HCT116 (cell line): ENCODE measurements around the gene AFAP1L1. TPM values are rescaled to one million over a fixed set of nuclear protein-coding genes. Genes with fewer than 3 reads are reported as not detected.

ENCODE experiments used
- ATAC-seq: fragments of 200-7000 bp; cut with Tn5 transposase; 2 replicates; pipeline ENCODE4 v1.9.1; 2020; ENCODE audit warnings: mild to moderate bottlenecking, moderate library complexity
- BruUV-seq: library from RNA; stranded (reverse); fragments of 400-500 nt; replicated peaks from 2 replicates; lab custom pipeline; 2021; lab: Mats Ljungman, UMichigan
- CTCF ChIA-PET: fragments of 300-600 bp; sonication (Branson Sonifier 250); formaldehyde crosslinking; loops from one replicate; lab custom pipeline; 2021; ENCODE audit warnings: antibody characterized with exemption; lab: Charles Lee
- POLR2A ChIA-PET: fragments of 300-600, 350-600 bp; sonication (Branson Sonifier 250); formaldehyde crosslinking; loops from one replicate; lab custom pipeline; 2021; ENCODE audit warnings: antibody characterized with exemption; lab: Charles Lee
- RAD21 ChIA-PET, 2 experiments: fragments of 300-600 bp; sonication (Branson Sonifier 250); formaldehyde crosslinking; loops; one replicate each; lab custom pipeline; 2023; ENCODE audit warnings: low total read pairs in 2 of 2; ENCODE audit not compliant: uncharacterized antibody in 2 of 2, unreplicated experiment in 2 of 2, low non-redundant PET in 1 of 2; lab: Charles Lee
- DNase-seq: peaks from one replicate; pipeline ENCODE4 v3.0.0-alpha.2; 2010; ENCODE audit warnings: low read depth, low spot score
- H2AFZ ChIP-seq: fragments of 200-600 bp; shearing (Covaris generic), sonication (generic); 2 replicates; pipeline ENCODE4 v1.6.1; 2017; ENCODE audit warnings: low read depth, mixed run types, mixed read lengths, antibody characterized with exemption, low read length; ENCODE audit not compliant: poor library complexity, severe bottlenecking
- H3K27ac ChIP-seq: 2 replicates; pipeline ENCODE4 v1.5.1; 2012; ENCODE audit warnings: low read depth, low read length
- H3K27me3 ChIP-seq: fragments of 200-600 bp; sonication (generic); 2 replicates; pipeline ENCODE4 v1.6.1; 2016; ENCODE audit warnings: mixed run types, low read length, mixed read lengths; ENCODE audit not compliant: insufficient read depth
- H3K36me3 ChIP-seq, 2 experiments: fragments of 200-500 bp in 1 of 2; fragments of 200-600 bp in 1 of 2; sonication (Bioruptor generic) in 1 of 2; sonication (generic) in 1 of 2; 2 replicates each; pipeline versions ENCODE4 v1.5.1 to v1.6.1; 2014 to 2016; ENCODE audit warnings: low read length in 2 of 2, inconsistent platforms in 1 of 2, mixed read lengths in 1 of 2, mixed run types in 1 of 2; ENCODE audit not compliant: insufficient read depth in 2 of 2, control insufficient read depth in 1 of 2
- H3K4me1 ChIP-seq, 2 experiments: fragments of 200-600 bp in 1 of 2; sonication (generic) in 1 of 2; 2 replicates each; pipeline versions ENCODE4 v1.5.1 to v1.6.1; 2012 to 2017; ENCODE audit warnings: low read length in 2 of 2, inconsistent platforms in 1 of 2, mild to moderate bottlenecking in 1 of 2, mixed read lengths in 1 of 2, mixed run types in 1 of 2, moderate library complexity in 1 of 2; ENCODE audit not compliant: insufficient read depth in 2 of 2, control insufficient read depth in 1 of 2
- H3K4me2 ChIP-seq: fragments of 200-600 bp; sonication (generic); 2 replicates; pipeline ENCODE4 v1.6.1; 2017; ENCODE audit warnings: mixed run types, low read length, mixed read lengths
- H3K4me3 ChIP-seq, 2 experiments: fragments of 200-600 bp in 1 of 2; sonication (generic) in 1 of 2; replicated peaks in 1 of 2; 2 replicates each; pipeline ENCODE4 v1.5.1; 2011 to 2016; ENCODE audit warnings: low read length in 2 of 2, control low read depth in 1 of 2, low read depth in 1 of 2, mild to moderate bottlenecking in 1 of 2, mixed read lengths in 1 of 2, mixed run types in 1 of 2
- H3K79me2 ChIP-seq: fragments of 200-600 bp; sonication (generic); 2 replicates; pipeline ENCODE4 v1.6.1; 2017; ENCODE audit warnings: mild to moderate bottlenecking, mixed run types, low read length, moderate library complexity, mixed read lengths; ENCODE audit not compliant: insufficient read depth
- H3K9ac ChIP-seq: fragments of 200-600 bp; sonication (generic); 2 replicates; pipeline ENCODE4 v1.6.1; 2016; ENCODE audit warnings: low read length, mixed read lengths
- H3K9me2 ChIP-seq: fragments of 200-600 bp; sonication (generic), shearing (Covaris generic); 2 replicates; pipeline ENCODE4 v1.6.1; 2017; ENCODE audit warnings: mixed run types, mild to moderate bottlenecking, moderate library complexity; ENCODE audit not compliant: insufficient read depth
- H3K9me3 ChIP-seq, 2 experiments: fragments of 200-500 bp in 1 of 2; fragments of 200-600 bp in 1 of 2; sonication (Bioruptor generic) in 1 of 2; sonication (generic) in 1 of 2; 2 replicates each; pipeline ENCODE4 v1.6.1; 2014 to 2017; ENCODE audit warnings: low read length in 2 of 2, mixed read lengths in 2 of 2, inconsistent platforms in 1 of 2, low read depth in 1 of 2, mild to moderate bottlenecking in 1 of 2, mixed run types in 1 of 2, moderate library complexity in 1 of 2; ENCODE audit not compliant: control insufficient read depth in 1 of 2, insufficient read depth in 1 of 2
- H4K20me1 ChIP-seq: fragments of 200-600 bp; sonication (generic), shearing (Covaris generic); 2 replicates; pipeline ENCODE4 v1.6.1; 2017; ENCODE audit warnings: mixed run types, mild to moderate bottlenecking, moderate library complexity; ENCODE audit not compliant: insufficient read depth
- ATF3 ChIP-seq: IDR thresholded peaks from 2 replicates; pipeline ENCODE4 v1.6.1; 2012
- CTCF ChIP-seq, 3 experiments: fragments of 200-600 bp in 1 of 3; sonication (generic) in 1 of 3; IDR thresholded peaks in 2 of 3; conservative IDR thresholded peaks in 1 of 3; 2 replicates each; pipeline ENCODE4 v1.5.1; 2012 to 2017; ENCODE audit warnings: low read depth in 2 of 3, low read length in 2 of 3, antibody characterized with exemption in 1 of 3, borderline replicate concordance in 1 of 3, control low read depth in 1 of 3, mild to moderate bottlenecking in 1 of 3, mixed read lengths in 1 of 3, mixed run types in 1 of 3, moderate library complexity in 1 of 3; ENCODE audit not compliant: insufficient read depth in 1 of 3
- EZH2 ChIP-seq: fragments of 200-600 bp; sonication (generic); IDR thresholded peaks from 2 replicates; pipeline ENCODE4 v1.6.1; 2017; ENCODE audit warnings: antibody characterized with exemption, mixed run types
- EZH2phosphoT487 ChIP-seq: fragments of 200-600 bp; IDR thresholded peaks from 2 replicates; pipeline ENCODE4 v1.6.1; 2018; ENCODE audit warnings: antibody characterized with exemption, borderline replicate concordance
- JUND ChIP-seq: IDR thresholded peaks from 2 replicates; pipeline ENCODE4 v1.6.1; 2012
- POLR2A ChIP-seq: IDR thresholded peaks from 2 replicates; pipeline ENCODE4 v1.7.0; 2011; ENCODE audit warnings: borderline replicate concordance; ENCODE audit not compliant: insufficient read depth, insufficient read length; ENCODE audit errors: extremely low read depth
- POLR2AphosphoS5 ChIP-seq: IDR thresholded peaks from 2 replicates; pipeline ENCODE4 v1.6.1; 2011; ENCODE audit warnings: mild to moderate bottlenecking, low read depth, low read length, moderate library complexity
- RAD21 ChIP-seq: IDR thresholded peaks from 2 replicates; pipeline ENCODE4 v1.6.1; 2012; ENCODE audit warnings: low read depth, mild to moderate bottlenecking
- REST ChIP-seq: IDR thresholded peaks from 2 replicates; pipeline ENCODE4 v1.6.1; 2012; ENCODE audit warnings: low read depth
- SP1 ChIP-seq: IDR thresholded peaks from 2 replicates; pipeline ENCODE4 v1.6.1; 2012; ENCODE audit warnings: low read depth
- TCF7L2 ChIP-seq: IDR thresholded peaks from 2 replicates; pipeline ENCODE4 v1.7.0; 2011; ENCODE audit warnings: borderline replicate concordance, inconsistent platforms; ENCODE audit not compliant: insufficient read depth, insufficient read length; ENCODE audit errors: extremely low read depth
- ZFX ChIP-seq: fragments of 450-650 bp; IDR thresholded peaks from 2 replicates; pipeline ENCODE4 v1.6.1; 2017
- ZNF274 ChIP-seq: fragments of 200-500 bp; sonication (Bioruptor generic); IDR thresholded peaks from 2 replicates; pipeline ENCODE4 v1.6.1; 2014; ENCODE audit warnings: mild to moderate bottlenecking, low read depth, low read length, inconsistent platforms
- intact Hi-C: fragments of 100-400 bp; cut with micrococcal nuclease; formaldehyde crosslinking; loops from 2 replicates; pipeline ENCODE4 v1.10.0; 2022
- total RNA-seq: library from RNA; stranded (reverse); gene quantifications from one replicate; pipeline ENCODE4 v1.2.1, GENCODE V29; 2021; ENCODE audit not compliant: unreplicated experiment
- TF ChIP-seq, protein P1 (sequence below): IDR thresholded peaks from 2 replicates; pipeline ENCODE4 v1.6.1; 2012

Gene AFAP1L1
- total RNA-seq, 1 experiment from 2014 or later, result 4.3 TPM

GRCh38 chr5:149303210-149303609 lies 31.6 kb downstream of the AFAP1L1 start (continued):
- TF ChIP-seq CTCF (IDR thresholded peaks at IDR 0.05 in 2 of 3, conservative IDR thresholded peaks at IDR 0.05 in 1 of 3; ENCODE audit: borderline replicate concordance in 1 of 3, insufficient read depth in 1 of 3, low read depth in 2 of 3, low read length in 2 of 3), result no peak
- TF ChIP-seq TCF7L2, result no peak
- no peak for TF ChIP-seq POLR2A
- TF ChIP-seq, protein P1, sequence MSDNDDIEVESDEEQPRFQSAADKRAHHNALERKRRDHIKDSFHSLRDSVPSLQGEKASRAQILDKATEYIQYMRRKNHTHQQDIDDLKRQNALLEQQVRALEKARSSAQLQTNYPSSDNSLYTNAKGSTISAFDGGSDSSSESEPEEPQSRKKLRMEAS, result no peak
- no peak for TF ChIP-seq RAD21
- TF ChIP-seq, all 23 proteins: peak for 0

GRCh38 chr5:149304195-149305078 lies 32.8 kb downstream of the AFAP1L1 start:
- intact Hi-C loops, result no loop called here
- DNase-seq, result no peak
- Histone ChIP-seq H3K4me2 (no peak overlapping the region), H3K79me2 (no peaks in the 10 kb centered on the region), H3K4me3 (no peak overlapping the region), H3K9ac (no peak overlapping the region), H3K27ac (no peak overlapping the region), H3K27me3 (no peaks in the 10 kb centered on the region), H3K4me1 (no peaks in the 10 kb centered on the region), H3K36me3 (no peaks in the 10 kb centered on the region), H3K9me3 (no peaks in the 10 kb centered on the region), H4K20me1 (no peaks in the 10 kb centered on the region), H2AFZ (no peak overlapping the region), H3K9me2 (no peaks in the 10 kb centered on the region)
- BruUV-seq, result no TSS peak
- ChIA-PET POLR2A (no interaction called here), CTCF (no interaction called here), RAD21 (no interaction called here)
- no peak for ATAC-seq
- no peak for TF ChIP-seq ATF3
- no peak for TF ChIP-seq POLR2A
- TF ChIP-seq ZFX, result no peak
- TF ChIP-seq EZH2phosphoT487, result no peak
- no peak for TF ChIP-seq POLR2AphosphoS5
- TF ChIP-seq ZNF274, result no peak
- TF ChIP-seq, protein P1, result no peak
- no peak for TF ChIP-seq EZH2
- no peak for TF ChIP-seq JUND
- TF ChIP-seq REST, result no peak
- TF ChIP-seq SP1, result no peak
